GM12865 (cell line): ENCODE results near the gene NFATC1.

Experiments
- DNase-seq: peaks from one replicate; pipeline ENCODE4 v3.0.0; 2010; ENCODE audit warnings: low read depth
- H3K4me3 ChIP-seq: 2 replicates; pipeline ENCODE4 v1.5.1; 2011; ENCODE audit warnings: mild to moderate bottlenecking, low read depth, low read length, control low read depth
- TF ChIP-seq, protein P1 (sequence below): IDR thresholded peaks from 2 replicates; pipeline ENCODE4 v1.5.1; 2011; ENCODE audit warnings: low read length, control low read depth, low read depth, inconsistent platforms; ENCODE audit not compliant: insufficient read depth; ENCODE audit errors: missing control alignments

Gene NFATC1

DNA sequence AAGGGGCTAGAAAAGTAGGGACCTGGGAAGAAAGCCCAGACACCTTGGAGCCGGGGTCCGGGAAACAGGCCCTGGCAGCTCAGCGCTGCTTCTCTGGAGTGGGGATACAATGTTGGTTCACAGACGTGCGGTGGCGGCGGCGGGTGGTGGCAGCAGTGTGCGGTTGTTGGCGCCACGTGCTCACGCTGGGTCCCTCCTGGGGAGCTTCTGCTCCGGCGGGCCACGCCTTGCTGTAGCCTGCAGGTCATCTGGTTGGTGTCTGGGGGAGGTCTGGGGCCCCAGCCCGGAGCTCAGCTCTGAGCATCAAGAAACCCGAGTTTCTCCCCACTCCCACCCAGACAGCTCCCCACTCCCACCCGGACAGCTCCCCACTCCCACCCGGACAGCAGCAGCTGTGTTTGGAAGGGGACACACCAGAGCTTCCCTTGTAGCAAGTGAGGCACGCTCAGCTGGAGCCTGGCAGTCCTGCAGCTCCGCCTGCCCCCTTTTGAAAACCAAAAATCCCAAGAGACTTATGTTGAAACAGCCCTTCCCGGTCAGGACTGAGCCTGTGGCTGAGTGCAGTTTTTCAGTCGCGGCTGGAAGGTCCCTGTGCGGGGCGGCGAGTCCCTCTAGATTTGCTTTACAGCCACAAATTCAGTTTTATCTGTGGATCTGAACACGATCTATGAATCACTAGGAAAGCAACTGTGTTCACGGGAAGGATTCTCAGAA is 46.9 kb downstream of the NFATC1 start:
- TF ChIP-seq, protein P1, sequence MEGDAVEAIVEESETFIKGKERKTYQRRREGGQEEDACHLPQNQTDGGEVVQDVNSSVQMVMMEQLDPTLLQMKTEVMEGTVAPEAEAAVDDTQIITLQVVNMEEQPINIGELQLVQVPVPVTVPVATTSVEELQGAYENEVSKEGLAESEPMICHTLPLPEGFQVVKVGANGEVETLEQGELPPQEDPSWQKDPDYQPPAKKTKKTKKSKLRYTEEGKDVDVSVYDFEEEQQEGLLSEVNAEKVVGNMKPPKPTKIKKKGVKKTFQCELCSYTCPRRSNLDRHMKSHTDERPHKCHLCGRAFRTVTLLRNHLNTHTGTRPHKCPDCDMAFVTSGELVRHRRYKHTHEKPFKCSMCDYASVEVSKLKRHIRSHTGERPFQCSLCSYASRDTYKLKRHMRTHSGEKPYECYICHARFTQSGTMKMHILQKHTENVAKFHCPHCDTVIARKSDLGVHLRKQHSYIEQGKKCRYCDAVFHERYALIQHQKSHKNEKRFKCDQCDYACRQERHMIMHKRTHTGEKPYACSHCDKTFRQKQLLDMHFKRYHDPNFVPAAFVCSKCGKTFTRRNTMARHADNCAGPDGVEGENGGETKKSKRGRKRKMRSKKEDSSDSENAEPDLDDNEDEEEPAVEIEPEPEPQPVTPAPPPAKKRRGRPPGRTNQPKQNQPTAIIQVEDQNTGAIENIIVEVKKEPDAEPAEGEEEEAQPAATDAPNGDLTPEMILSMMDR: no peak
- no peak for DNase-seq
- H3K4me3 ChIP-seq: no peak overlapping the region

DNA sequence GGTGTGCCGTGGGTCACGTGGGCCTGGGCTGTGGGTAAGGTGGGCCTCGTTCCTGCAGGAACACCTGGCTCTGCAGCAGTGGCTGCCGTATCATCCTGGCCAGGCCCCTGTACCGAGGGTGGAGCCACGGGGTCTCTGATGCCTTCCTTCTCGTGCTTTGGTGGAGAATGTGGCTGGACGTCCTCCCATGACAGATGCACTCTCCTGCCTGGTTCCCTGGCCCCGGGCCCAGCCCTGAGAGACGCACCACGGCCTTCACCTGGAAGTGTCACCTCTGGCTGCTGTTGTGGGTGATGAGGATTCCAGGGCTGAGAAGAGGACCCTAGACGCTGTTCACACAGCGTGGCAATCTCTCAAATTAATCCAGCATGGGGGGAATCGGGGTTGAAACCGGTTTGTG is 49.5 kb downstream of the NFATC1 start:
- TF ChIP-seq, protein P1: no peak
- H3K4me3 ChIP-seq: no peak overlapping the region
- no peak for DNase-seq

DNA sequence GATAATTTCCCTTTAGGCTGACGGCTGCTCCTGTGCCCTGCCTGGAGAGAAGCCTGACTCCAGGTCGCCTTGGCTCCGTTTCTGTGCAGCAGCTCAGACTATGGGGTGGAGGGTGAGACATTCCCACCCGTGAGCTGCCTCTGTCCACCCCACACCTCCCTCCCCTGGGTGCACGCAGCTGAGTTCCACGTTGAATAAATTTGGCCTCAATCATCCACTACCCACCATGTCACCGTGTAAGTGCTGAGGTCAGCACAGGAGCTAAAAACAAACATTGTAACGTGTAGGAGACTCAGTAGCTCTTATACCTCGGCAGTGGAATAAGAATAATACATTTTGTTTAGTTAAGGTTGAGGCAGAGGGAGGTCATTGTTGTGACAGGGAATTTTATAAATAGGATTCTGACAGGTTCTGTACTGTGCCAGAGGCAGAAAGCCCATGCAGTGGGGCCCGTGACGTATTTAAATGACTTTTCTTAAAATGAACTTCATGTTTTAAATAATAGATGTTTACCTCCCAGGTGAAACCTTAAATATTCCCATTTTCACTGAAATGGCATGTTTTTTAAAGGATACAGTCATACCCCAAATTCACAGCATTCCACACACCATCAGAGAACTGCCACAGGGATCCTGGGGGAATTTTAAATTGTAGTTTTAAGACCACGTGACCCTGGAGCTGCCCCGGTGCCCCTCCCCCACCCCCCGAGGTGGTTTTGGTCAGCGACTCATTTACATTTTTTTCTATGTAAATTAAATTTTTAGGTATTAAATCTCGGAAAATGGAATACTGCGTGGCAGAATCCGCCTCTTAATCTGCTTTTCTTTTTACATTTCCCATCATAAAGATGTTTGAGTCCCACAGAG is 50.2 kb downstream of the NFATC1 start:
- DNase-seq: no peak
- TF ChIP-seq, protein P1: no peak
- H3K4me3 ChIP-seq: no peak overlapping the region

DNA sequence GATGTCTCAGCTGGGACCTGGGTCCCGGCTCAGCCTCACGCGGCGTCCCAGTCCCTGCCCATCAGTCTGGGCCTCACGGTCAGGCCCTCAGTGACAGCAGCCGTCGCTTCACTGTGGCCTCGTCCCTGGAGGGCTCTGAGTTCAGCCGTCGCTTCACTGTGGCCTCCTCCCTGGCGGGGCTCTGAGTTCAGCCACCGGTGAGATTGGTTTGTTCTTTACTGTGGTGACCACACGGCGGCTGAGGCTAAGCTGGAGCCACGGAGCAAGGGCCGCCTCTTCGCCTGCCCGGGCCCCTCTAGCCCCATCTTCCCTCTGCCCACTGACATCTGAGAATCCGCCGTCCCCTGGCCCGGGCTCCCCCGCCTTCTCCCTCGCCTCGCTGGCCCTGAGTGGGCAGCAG is 51.2 kb downstream of the NFATC1 start:
- TF ChIP-seq, protein P1: no peak
- no peak overlapping the region for H3K4me3 ChIP-seq
- no peak for DNase-seq

DNA sequence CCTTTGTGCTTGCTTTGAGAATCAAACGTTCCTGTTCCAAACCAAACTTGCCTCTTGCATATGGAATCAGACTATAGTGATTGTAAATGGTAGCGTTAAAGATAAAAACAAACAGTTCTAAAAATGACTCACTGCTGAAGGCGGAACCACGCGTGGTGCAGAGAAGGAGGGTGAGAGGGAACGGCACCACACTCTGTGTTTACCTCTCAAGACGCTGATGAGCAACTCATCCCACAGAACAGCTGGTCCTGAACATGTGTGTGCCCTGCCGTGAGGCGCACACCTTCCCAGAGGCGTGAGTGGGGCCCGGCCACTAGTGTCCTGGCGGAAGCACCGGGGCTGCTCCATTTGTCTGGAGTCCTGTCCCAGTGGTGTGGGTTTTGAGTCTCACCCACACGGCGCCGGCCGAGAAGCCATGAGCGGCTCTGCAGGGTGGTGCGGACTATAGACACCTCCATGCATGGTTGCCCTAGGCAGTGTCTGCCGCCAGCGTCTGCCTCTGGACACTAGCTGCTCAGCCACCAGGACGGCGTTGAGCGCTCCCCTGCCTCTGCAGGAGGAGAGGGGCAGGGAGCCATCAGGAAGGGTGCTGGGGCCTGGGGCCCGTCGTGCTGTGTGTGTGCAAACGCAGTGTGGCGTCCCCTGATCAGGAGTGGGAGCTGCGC is 52.1 kb downstream of the NFATC1 start:
- H3K4me3 ChIP-seq: no peak overlapping the region
- TF ChIP-seq, protein P1: no peak
- DNase-seq: no peak

DNA sequence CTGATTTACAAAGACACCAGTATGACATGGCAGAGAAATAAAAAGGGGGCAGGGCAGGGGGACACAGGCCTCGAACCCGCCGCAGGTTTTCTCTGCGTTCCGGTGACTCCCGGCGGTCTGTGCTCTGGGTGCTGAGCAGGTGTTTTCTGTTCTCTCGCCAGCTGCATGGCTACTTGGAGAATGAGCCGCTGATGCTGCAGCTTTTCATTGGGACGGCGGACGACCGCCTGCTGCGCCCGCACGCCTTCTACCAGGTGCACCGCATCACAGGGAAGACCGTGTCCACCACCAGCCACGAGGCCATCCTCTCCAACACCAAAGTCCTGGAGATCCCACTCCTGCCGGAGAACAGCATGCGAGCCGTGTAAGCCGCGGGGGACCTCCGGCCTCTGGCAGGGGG is 52.9 kb downstream of the NFATC1 start:
- no peak overlapping the region for H3K4me3 ChIP-seq
- TF ChIP-seq, protein P1: no peak
- DNase-seq: no peak
